Ammon's horn (tissue), 1 donor: ENCODE results near the gene E2F2.

Experiments used
- DNase-seq: peaks from one replicate; pipeline ENCODE4 v3.0.0-alpha.2; 2016; ENCODE audit warnings: low spot score

Gene E2F2

GRCh38 chr1:23461050-23461449 lies 70.0 kb downstream of the E2F2 start:
- no peak for DNase-seq

GRCh38 chr1:23460519-23460918 lies 70.5 kb downstream of the E2F2 start:
- DNase-seq: no peak

GRCh38 chr1:23459338-23459757 lies 71.7 kb downstream of the E2F2 start:
- no peak for DNase-seq
